HCEC 1CT (cell line): ENCODE data around the gene USP35.
A peak's percentile ranks its signal among the peaks of the same experiment; 100 is the strongest.

Experiments
- DNase-seq: peaks from one replicate; pipeline ENCODE4 v3.0.0-alpha.2; 2017

Gene USP35

GRCh38 chr11:78234006-78234405 lies 45.3 kb downstream of the USP35 start:
- no peak for DNase-seq

- DNase-seq, result no peak
These were observed 48.8 kb downstream of the USP35 start for GRCh38 chr11:78237293-78238046.

GRCh38 chr11:78239781-78240180 lies 51.1 kb downstream of the USP35 start:
- no peak for DNase-seq

GRCh38 chr11:78241475-78241874 lies 52.8 kb downstream of the USP35 start:
- no peak for DNase-seq

GRCh38 chr11:78244080-78244479 lies 55.4 kb downstream of the USP35 start:
- DNase-seq, result no peak

- DNase-seq, result no peak
These were observed 56.0 kb downstream of the USP35 start for GRCh38 chr11:78244546-78245255.

GRCh38 chr11:78248191-78248590 lies 59.5 kb downstream of the USP35 start:
- no peak for DNase-seq

GRCh38 chr11:78248903-78249302 lies 60.2 kb downstream of the USP35 start:
- no peak for DNase-seq

GRCh38 chr11:78250099-78250498 lies 61.4 kb downstream of the USP35 start:
- no peak for DNase-seq

- DNase-seq, result peak; percentile 18
These were observed 62.5 kb downstream of the USP35 start for GRCh38 chr11:78251083-78251775.

GRCh38 chr11:78253797-78254196 lies 65.1 kb downstream of the USP35 start:
- DNase-seq, result peak; percentile 39

GRCh38 chr11:78254268-78254667 lies 65.5 kb downstream of the USP35 start:
- no peak for DNase-seq

- DNase-seq, result no peak
These were observed 67.2 kb downstream of the USP35 start for GRCh38 chr11:78255919-78256318.

GRCh38 chr11:78256962-78257361 lies 68.2 kb downstream of the USP35 start:
- peak; percentile 64 for DNase-seq

- DNase-seq, result no peak
These were observed 68.9 kb downstream of the USP35 start for GRCh38 chr11:78257654-78258053.

GRCh38 chr11:78259777-78260487 lies 71.2 kb downstream of the USP35 start:
- no peak for DNase-seq

GRCh38 chr11:78261367-78261766 lies 72.6 kb downstream of the USP35 start:
- no peak for DNase-seq

GRCh38 chr11:78261828-78262227 lies 73.1 kb downstream of the USP35 start:
- DNase-seq, result no peak

GRCh38 chr11:78262238-78262637 lies 73.5 kb downstream of the USP35 start:
- DNase-seq, result no peak

GRCh38 chr11:78262691-78263090 lies 74.0 kb downstream of the USP35 start:
- DNase-seq, result no peak
